Effector memory CD4-positive, alpha-beta T cell (primary cell): ENCODE results near the gene AURKB.
"Not testable (repeated sequence)": the region's sequence is repeated elsewhere in the genome, so short reads cannot be mapped to it uniquely, and the experiment has no call there.

Experiments
- DNase-seq, 3 donors: peaks; one replicate each; pipeline ENCODE4 v3.0.0-alpha.2; 2020
- H3K27ac ChIP-seq: 2 replicates; pipeline ENCODE4 v1.7.0; 2013; ENCODE audit warnings: mild to moderate bottlenecking, low read length, moderate library complexity; ENCODE audit not compliant: insufficient read depth, poor library complexity, severe bottlenecking
- H3K27me3 ChIP-seq: replicated peaks from 2 replicates; pipeline ENCODE4 v1.7.0; 2013; ENCODE audit warnings: mild to moderate bottlenecking, low read length; ENCODE audit not compliant: insufficient read depth, control insufficient read depth, poor library complexity, severe bottlenecking
- H3K36me3 ChIP-seq: 2 replicates; pipeline ENCODE4 v1.7.0; 2013; ENCODE audit warnings: mild to moderate bottlenecking, low read length, moderate library complexity; ENCODE audit not compliant: control insufficient read depth, insufficient read depth
- H3K4me1 ChIP-seq: 2 replicates; pipeline ENCODE4 v1.7.0; 2013; ENCODE audit warnings: low read length, mild to moderate bottlenecking; ENCODE audit not compliant: control insufficient read depth, insufficient read depth, poor library complexity, severe bottlenecking
- H3K4me3 ChIP-seq: 2 replicates; pipeline ENCODE4 v1.7.0; 2013; ENCODE audit warnings: low read length, low read depth, mild to moderate bottlenecking; ENCODE audit not compliant: insufficient read depth, poor library complexity, severe bottlenecking
- H3K9me3 ChIP-seq: 2 replicates; pipeline ENCODE4 v1.7.0; 2013; ENCODE audit warnings: mild to moderate bottlenecking, low read length, moderate library complexity; ENCODE audit not compliant: control insufficient read depth

AURKB gene

GRCh38 chr17:8175795-8176196 lies 34.6 kb downstream of the AURKB start:
- DNase-seq = no peak
- H3K36me3 ChIP-seq = no peaks in the 10 kb centered on the region
- H3K9me3 ChIP-seq = no peaks in the 10 kb centered on the region
- H3K4me1 ChIP-seq = peaks cover 31% of the 10 kb centered on the region
- no peaks in the 10 kb centered on the region for H3K27me3 ChIP-seq
- H3K4me3 ChIP-seq = peak overlapping the region; percentile 61
- H3K27ac ChIP-seq = peak overlapping the region; percentile 81

- peak overlapping the region; percentile 39 for H3K4me3 ChIP-seq
- DNase-seq = no peak
- H3K4me1 ChIP-seq = peaks cover 31% of the 10 kb centered on the region
- no peaks in the 10 kb centered on the region for H3K9me3 ChIP-seq
- no peaks in the 10 kb centered on the region for H3K36me3 ChIP-seq
- H3K27ac ChIP-seq = peak overlapping the region; percentile 97
- H3K27me3 ChIP-seq = no peaks in the 10 kb centered on the region
These were observed 36.5 kb downstream of the AURKB start for GRCh38 chr17:8173871-8174322.

- Histone ChIP-seq H3K4me1 (peaks cover 31% of the 10 kb centered on the region), H3K36me3 (no peaks in the 10 kb centered on the region), H3K9me3 (no peaks in the 10 kb centered on the region), H3K27ac (peak overlapping the region; percentile 97), H3K27me3 (no peaks in the 10 kb centered on the region), H3K4me3 (peak overlapping the region; percentile 39)
- DNase-seq = peak; percentile 65 to 74 (median 65)
These were observed 37.1 kb downstream of the AURKB start for GRCh38 chr17:8173056-8173870.

- H3K4me1 ChIP-seq = peaks cover 15% of the 10 kb centered on the region
- H3K27ac ChIP-seq, H3K36me3 ChIP-seq, H3K27me3 ChIP-seq, H3K9me3 ChIP-seq, H3K4me3 ChIP-seq, DNase-seq: not testable (repeated sequence)
These were observed 40.2 kb downstream of the AURKB start for GRCh38 chr17:8170186-8170585.

GRCh38 chr17:8167526-8167925 lies 42.8 kb downstream of the AURKB start:
- H3K9me3 ChIP-seq = no peaks in the 10 kb centered on the region
- no peak overlapping the region for H3K27ac ChIP-seq
- H3K4me1 ChIP-seq = peaks cover 24% of the 10 kb centered on the region
- no peak overlapping the region for H3K4me3 ChIP-seq
- no peaks in the 10 kb centered on the region for H3K36me3 ChIP-seq
- H3K27me3 ChIP-seq = no peaks in the 10 kb centered on the region
- no peak for DNase-seq

- no peak overlapping the region for H3K27ac ChIP-seq
- no peaks in the 10 kb centered on the region for H3K9me3 ChIP-seq
- H3K27me3 ChIP-seq = no peaks in the 10 kb centered on the region
- H3K36me3 ChIP-seq = no peaks in the 10 kb centered on the region
- no peak for DNase-seq
- H3K4me1 ChIP-seq = peaks cover 26% of the 10 kb centered on the region
- no peak overlapping the region for H3K4me3 ChIP-seq
These were observed 43.6 kb downstream of the AURKB start for GRCh38 chr17:8166731-8167130.

GRCh38 chr17:8164815-8165131 lies 45.6 kb downstream of the AURKB start:
- no peak for DNase-seq
- H3K4me3 ChIP-seq = peak overlapping the region; percentile 41
- H3K27ac ChIP-seq = peak overlapping the region; percentile 97
- peaks cover 13% of the 10 kb centered on the region for H3K36me3 ChIP-seq
- peaks cover 41% of the 10 kb centered on the region for H3K4me1 ChIP-seq
- no peaks in the 10 kb centered on the region for H3K27me3 ChIP-seq
- H3K9me3 ChIP-seq = no peaks in the 10 kb centered on the region

- Histone ChIP-seq H3K4me3 (peak overlapping the region; percentile 41), H3K27me3 (no peaks in the 10 kb centered on the region), H3K27ac (peak overlapping the region; percentile 97), H3K36me3 (peaks cover 19% of the 10 kb centered on the region), H3K9me3 (no peaks in the 10 kb centered on the region), H3K4me1 (peaks cover 41% of the 10 kb centered on the region)
- DNase-seq = peak; percentile 57 to 65 (median 65)
These were observed 46.2 kb downstream of the AURKB start for GRCh38 chr17:8163978-8164814.

GRCh38 chr17:8162997-8163977 lies 47.1 kb downstream of the AURKB start:
- Histone ChIP-seq H3K27ac (peak overlapping the region; percentile 97), H3K36me3 (peaks cover 24% of the 10 kb centered on the region), H3K4me1 (peaks cover 41% of the 10 kb centered on the region), H3K27me3 (no peaks in the 10 kb centered on the region), H3K4me3 (peak overlapping the region; percentile 51), H3K9me3 (no peaks in the 10 kb centered on the region)
- DNase-seq = no peak
